ENCODE results near the gene KRT86.

The KRT86 gene

GRCh38 chr12:52317468-52318052 lies 43.1 kb downstream of the KRT86 start:
- no peak for DNase-seq

- DNase-seq = no peak
Observed at GRCh38 chr12:52318241-52318990, 44.0 kb downstream of the KRT86 start.

GRCh38 chr12:52319097-52319496 lies 44.7 kb downstream of the KRT86 start:
- no peak for DNase-seq

- no peak for DNase-seq
Observed at GRCh38 chr12:52320784-52321400, 46.4 kb downstream of the KRT86 start, which contains the start of gene KRT83. TSS of gene KRT83 (minus strand) at chr12:52321398. CDS start at chr12:52321335, 63 bp downstream.

- DNase-seq = no peak
Observed at GRCh38 chr12:52321418-52321817, 47.0 kb downstream of the KRT86 start.

- DNase-seq = no peak
Observed at GRCh38 chr12:52322069-52322468, 47.6 kb downstream of the KRT86 start.

DNA sequence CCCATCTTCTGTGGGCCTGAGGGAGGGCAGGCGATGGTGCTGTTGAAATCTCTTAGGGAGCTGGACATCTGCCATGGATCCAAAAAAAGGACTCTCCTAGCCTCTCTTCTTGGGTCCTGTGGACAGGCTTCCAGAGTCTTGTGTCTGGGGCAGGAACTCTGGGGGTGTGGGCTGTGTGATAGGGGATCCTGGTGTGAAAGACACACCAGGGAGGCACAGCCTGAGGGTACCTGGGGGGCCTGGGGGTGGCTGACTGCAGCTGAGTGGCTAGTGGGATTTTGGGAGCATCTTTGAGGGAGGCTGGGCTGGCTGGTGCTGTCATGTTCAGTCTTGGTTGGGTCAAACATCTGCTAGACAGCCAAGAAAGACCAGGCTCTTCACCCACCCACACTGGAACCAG lies 48.6 kb downstream of the KRT86 start:
- no peak for DNase-seq

DNA sequence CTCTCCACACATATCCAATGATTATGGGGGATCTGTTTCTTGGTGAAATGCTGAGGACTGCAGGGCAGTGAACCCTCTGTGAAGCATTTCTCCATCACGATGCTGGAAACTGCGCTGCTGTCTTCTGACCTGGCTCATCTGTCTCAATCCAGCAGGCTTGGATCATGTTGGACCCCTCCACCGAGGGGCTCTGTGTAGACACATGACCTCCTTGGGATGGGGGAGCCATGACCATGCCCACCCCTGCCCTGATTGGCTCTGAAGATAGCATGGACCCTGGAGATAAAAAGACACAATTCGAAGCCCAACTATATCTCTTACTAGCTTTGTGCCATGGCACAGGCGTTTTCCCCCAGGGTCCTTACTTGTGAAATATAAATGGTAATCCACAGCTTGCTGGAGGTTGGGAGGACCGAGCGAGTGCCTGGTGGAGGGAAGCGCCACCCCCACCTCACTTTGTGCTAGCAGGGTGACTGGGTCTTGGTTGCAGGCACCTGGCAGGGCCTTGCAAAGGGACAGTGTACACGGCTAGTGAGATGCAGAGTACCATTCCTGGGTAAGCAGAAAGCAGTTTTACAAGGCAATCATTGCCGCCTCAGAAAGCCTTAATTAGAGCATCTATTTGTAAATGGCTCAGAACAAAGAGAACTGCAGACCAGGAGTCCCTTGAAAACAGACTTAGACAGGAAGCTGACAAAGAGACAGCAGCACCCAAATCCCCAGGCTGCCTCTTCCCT lies 49.1 kb downstream of the KRT86 start:
- DNase-seq = no peak

GRCh38 chr12:52324153-52324444 lies 49.7 kb downstream of the KRT86 start:
- no peak for DNase-seq

DNA sequence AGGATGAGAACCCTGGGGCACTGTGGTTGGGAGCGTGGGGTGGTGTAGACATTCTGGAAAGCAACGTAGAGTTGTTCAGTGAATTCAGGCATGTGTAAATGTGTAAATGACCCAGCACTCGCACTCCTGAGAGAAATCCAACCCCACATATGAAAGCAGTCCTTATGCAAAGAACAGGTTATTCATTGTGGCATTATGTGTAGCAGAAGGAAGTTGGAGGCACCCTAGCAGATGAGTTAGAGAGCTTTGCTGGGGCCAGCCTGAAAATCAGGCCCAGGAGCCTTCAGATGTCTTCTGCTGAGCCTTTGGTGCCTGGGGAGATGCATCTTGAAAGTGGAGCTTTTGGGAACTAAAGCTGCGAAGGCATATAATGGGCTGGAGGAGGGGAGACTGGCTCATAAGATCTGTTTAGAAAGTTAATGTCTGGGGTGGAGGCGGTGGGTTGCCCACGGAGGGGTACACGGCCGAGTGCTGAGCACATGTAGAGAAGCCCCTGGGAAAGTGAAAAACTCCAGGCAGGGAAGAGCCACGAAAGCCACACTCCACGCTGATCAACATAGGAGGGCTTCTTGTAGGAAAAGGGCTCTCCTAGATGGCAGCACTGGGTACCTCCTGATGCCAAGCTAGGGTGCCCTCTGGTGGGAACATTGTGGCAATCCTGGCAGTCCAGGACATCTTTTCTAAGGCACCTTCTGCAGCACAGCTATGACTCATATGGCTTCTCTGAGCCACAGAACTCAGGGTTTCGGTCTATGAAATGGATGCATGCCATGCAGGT lies 52.8 kb downstream of the KRT86 start:
- DNase-seq = peak; percentile 94

GRCh38 chr12:52327830-52328500 lies 53.5 kb downstream of the KRT86 start:
- no peak for DNase-seq

GRCh38 chr12:52331039-52331438 lies 56.6 kb downstream of the KRT86 start:
- DNase-seq = no peak

DNA sequence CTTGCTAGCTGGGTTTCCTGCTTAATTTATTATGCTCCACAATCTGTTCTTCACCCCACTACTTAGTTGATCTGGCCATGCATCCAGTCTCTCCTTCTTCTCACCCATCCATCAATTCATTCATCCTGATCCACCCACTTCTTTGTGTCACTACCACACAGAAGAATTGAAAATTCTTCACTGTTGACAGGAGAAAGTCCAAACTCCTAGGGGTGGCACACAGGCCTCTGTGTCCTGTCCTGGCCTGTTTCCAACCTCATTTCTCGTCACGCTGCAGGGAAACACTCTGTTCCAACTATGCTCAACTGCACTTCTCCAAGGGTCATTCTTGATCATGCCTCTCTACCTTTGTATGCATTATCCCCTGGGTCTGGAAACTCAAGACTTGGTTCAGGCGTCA lies 57.4 kb downstream of the KRT86 start:
- DNase-seq = no peak

DNA sequence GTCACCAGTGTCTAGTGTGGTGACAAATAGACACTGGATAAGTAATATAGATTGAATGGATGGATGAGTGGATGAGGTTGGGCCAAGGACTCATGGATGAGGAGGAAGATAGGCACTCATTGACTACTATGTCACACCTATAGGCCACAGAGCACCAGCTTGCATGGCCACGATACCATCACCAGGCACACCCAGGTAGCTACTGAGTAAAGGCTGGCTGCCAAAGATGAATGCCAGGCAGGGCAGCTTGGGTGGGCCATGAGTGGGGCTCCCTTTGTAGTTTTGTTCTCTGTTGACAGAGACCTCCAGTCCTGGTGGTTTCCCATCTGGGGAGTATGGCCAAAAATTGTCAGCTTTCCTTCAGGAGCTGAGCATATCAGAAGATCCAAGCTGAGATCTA lies 57.9 kb downstream of the KRT86 start:
- no peak for DNase-seq

- no peak for DNase-seq
Observed at GRCh38 chr12:52333321-52333720, 58.9 kb downstream of the KRT86 start.

GRCh38 chr12:52334185-52334584 lies 59.7 kb downstream of the KRT86 start:
- DNase-seq = no peak

GRCh38 chr12:52335598-52336262 lies 61.3 kb downstream of the KRT86 start:
- DNase-seq = no peak

DNA sequence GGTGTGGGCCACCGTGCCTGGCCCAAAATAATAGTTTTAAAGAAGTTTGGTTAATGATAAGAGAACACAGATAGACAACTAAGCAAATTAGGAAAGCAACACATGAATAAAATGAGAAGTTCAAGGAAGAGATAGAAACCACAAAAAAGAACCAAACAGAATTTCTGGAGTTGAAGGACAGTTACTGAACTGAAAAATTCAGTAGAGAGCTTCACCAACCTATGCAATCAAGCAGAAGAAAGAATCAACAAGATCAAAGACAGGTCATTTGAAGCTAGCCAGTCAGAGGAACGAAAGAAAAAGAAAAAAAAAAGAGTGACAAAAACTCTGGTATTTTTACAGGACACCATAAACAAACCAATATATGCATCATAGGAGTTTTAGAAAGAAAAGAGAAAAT lies 62.2 kb downstream of the KRT86 start:
- DNase-seq = no peak

- DNase-seq = no peak
Observed at GRCh38 chr12:52337054-52337453, 62.6 kb downstream of the KRT86 start.

GRCh38 chr12:52338241-52338960 lies 64.0 kb downstream of the KRT86 start:
- DNase-seq = no peak

GRCh38 chr12:52341066-52341580 lies 66.7 kb downstream of the KRT86 start:
- no peak for DNase-seq

Measured in EL (cell line).